ENCODE measurements around the gene PAN2. TPM values are rescaled to one million over a fixed set of nuclear protein-coding genes. Genes with fewer than 3 reads are reported as not detected.
"Not testable (repeated sequence)": the region's sequence is repeated elsewhere in the genome, so short reads cannot be mapped to it uniquely, and the experiment has no call there.

Gene PAN2
- total RNA-seq, 1 donor from 2014 or later: 28.9 TPM

DNA sequence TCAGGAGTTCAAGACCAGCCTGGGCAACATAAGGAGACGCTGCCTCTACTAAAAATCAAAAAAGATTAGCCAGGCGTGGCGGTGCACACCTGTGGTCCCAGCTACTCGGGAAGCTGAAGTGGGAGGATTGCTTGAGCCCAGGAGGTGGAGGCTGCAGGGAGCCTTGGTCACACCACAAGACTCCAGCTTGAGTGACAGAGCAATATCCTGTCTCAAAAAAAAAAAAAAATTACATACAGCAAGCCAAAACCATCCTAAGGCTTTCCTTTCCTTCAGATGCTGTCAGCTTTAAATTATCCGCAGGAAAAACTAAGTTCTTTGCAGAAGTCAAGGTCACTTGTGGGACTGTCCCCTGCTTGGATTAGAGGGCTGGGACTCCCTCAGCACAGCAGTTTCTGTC, 35.0 kb downstream of the PAN2 start:
- intact Hi-C loops (cut with micrococcal nuclease): no loop called here
- peak overlapping the region; percentile 95 for H3K4me3 Mint-ChIP-seq (ENCODE audit: low read depth)
- H3K9me3 Mint-ChIP-seq: no peaks in the 10 kb centered on the region
- H3K4me1 Mint-ChIP-seq (ENCODE audit: low read depth): peaks cover 45% of the 10 kb centered on the region
- no peaks in the 10 kb centered on the region for H3K27me3 Mint-ChIP-seq (ENCODE audit: low read depth)
- peak overlapping the region; percentile 65 for H3K27ac Mint-ChIP-seq
- no peak for DNase-seq (ENCODE audit: low spot score)
- H3K36me3 Mint-ChIP-seq (ENCODE audit: low read depth): peaks cover 31% of the 10 kb centered on the region

DNA sequence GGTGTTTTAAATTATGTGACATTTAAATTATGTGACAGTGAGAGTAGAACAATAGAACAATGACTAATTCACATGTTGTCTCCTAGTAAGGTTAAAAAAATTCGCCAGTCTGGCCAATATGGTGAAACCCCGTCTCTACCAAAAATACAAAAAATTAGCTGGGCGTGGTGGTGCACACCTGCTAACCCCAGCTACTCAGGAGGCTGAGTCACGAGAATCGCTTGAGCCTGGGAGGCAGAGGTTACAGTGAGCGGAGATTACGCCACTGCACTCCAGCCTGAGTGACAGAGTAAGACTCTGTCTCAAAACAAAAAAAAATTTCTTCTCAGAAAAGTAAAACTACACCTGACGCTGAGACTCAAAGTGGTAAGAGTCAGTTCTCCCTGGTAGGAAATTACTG, 36.4 kb downstream of the PAN2 start:
- no peaks in the 10 kb centered on the region for H3K9me3 Mint-ChIP-seq
- H3K27me3 Mint-ChIP-seq (ENCODE audit: low read depth): no peaks in the 10 kb centered on the region
- intact Hi-C loops (cut with micrococcal nuclease): no loop called here
- peak overlapping the region; percentile 47 for H3K4me3 Mint-ChIP-seq (ENCODE audit: low read depth)
- H3K27ac Mint-ChIP-seq: peak overlapping the region; percentile 4
- no peak for DNase-seq (ENCODE audit: low spot score)
- H3K4me1 Mint-ChIP-seq (ENCODE audit: low read depth): peaks cover 49% of the 10 kb centered on the region
- H3K36me3 Mint-ChIP-seq (ENCODE audit: low read depth): peaks cover 37% of the 10 kb centered on the region

DNA sequence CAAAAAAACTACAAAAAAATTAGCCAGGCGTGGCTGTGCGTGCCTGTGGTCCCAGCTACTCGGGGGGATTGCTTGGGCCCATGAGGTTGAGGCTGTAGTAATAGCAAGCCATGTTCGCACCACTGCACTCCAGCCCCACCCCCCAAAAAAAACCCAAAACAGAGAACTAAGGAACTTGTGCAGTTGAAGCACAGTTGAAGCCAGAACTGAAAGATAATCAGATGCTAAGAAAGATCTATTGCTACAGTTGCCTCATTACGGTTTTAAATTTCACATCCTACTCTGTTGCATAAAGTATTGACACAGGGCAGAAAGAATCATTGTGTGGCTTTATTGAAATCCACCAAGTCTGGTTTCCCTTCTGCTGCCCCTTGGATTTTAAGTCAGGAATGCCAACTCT, 37.5 kb downstream of the PAN2 start:
- Mint-ChIP-seq H3K4me3 (ENCODE audit: low read depth) (no peak overlapping the region), H3K27me3 (ENCODE audit: low read depth) (no peaks in the 10 kb centered on the region), H3K27ac (no peak overlapping the region), H3K4me1 (ENCODE audit: low read depth) (peaks cover 51% of the 10 kb centered on the region), H3K36me3 (ENCODE audit: low read depth) (peaks cover 38% of the 10 kb centered on the region), H3K9me3 (no peaks in the 10 kb centered on the region)
- intact Hi-C loops (cut with micrococcal nuclease): no loop called here
- DNase-seq (ENCODE audit: low spot score): no peak

DNA sequence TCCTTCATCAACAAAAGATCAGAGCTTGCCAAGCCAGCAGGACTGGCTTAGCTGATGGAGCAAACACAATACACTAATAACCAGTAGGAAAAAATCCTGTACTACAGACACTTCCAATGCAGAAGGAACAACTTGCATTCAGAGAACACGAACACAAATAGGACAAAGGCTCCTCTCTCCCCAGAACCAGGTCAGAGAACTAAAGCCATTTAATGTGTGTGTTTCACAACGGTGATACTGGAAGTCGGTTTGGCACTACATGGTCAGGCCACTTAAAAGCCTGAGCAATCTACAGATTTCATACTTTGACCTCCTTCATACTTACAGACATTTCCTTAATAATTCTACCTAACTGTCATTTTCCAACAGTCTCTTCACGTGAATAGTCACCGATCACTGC, 40.0 kb downstream of the PAN2 start:
- Mint-ChIP-seq H3K4me1 (ENCODE audit: low read depth) (peaks cover 47% of the 10 kb centered on the region), H3K27ac (no peak overlapping the region), H3K4me3 (ENCODE audit: low read depth) (no peak overlapping the region), H3K36me3 (ENCODE audit: low read depth) (peaks cover 47% of the 10 kb centered on the region), H3K27me3 (ENCODE audit: low read depth) (no peaks in the 10 kb centered on the region), H3K9me3 (no peaks in the 10 kb centered on the region)
- DNase-seq (ENCODE audit: low spot score): no peak
- intact Hi-C loops (cut with micrococcal nuclease): no loop called here

DNA sequence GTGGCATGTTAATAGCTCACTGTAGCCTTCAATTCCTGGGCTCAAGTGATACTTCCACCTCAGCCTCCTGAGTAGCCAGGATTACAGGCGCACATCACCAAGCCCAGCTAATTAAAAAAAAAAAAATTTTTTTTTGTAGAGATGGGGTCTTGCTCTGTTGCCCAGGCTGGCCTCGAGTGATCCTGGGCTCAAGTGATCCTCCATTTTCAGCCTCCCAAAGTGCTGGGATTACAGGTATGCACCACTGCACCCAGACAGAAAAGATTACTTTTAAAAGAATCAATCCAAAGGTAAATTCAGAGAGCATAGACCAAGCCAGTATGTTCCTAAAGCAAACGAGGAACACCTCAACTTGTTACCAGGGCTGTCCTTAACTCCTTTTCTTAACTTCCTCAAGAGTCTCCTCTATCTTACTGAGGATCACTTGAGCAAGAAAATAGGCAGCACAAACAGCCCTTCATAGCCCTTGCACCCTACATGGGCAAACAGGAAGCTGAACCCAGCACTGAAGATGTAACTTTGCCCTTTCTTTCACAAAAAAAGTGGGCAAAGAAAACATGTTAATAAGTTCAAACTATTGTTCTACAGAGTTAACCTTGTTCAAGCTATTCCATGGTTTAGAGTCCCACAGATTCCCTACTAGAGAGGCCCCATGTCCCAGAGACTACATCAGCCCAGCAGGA, 45.0 kb downstream of the PAN2 start:
- Mint-ChIP-seq H3K4me1 (ENCODE audit: low read depth) (peaks cover 20% of the 10 kb centered on the region), H3K9me3 (no peaks in the 10 kb centered on the region), H3K27ac (no peak overlapping the region), H3K27me3 (ENCODE audit: low read depth) (no peaks in the 10 kb centered on the region), H3K4me3 (ENCODE audit: low read depth) (no peak overlapping the region), H3K36me3 (ENCODE audit: low read depth) (peaks cover 44% of the 10 kb centered on the region)
- intact Hi-C loops (cut with micrococcal nuclease): no loop called here
- no peak for DNase-seq (ENCODE audit: low spot score)

DNA sequence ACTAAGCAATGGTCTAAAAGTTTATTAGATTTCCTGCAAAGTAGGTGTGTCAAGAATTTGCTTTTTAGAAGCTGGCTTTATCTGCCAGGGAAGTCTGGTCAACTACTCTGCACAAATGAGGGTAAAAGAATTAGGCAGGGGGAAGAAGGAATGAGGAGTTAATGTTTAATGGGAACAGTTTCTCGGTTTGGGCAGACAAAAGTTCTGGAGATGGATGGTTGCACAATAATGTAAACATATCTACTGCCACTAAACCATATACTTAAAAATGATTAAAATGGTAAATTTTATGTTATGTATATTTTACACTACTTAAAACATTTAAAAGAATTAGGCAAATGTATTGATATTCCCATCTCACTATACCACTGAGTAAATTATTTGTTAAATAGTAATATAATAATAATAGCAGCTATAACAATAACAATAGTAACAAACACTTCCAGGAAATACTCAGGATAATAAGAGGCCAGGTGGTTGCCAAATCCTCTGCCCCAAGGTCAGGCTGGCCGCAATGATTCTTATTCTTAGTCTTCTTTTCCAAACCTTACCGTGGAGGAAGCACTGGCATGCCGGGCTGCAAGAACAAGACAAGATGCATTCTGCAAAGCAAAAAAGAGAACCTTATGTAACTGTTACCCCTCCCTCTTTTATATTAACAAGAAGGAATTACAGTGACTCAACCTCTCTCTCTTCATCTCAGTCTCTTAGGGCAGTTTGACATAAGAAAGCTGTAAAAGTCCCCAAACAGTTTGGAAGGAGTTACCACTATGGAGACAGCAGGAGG, 47.6 kb downstream of the PAN2 start:
- Mint-ChIP-seq H3K36me3 (ENCODE audit: low read depth) (peaks cover 61% of the 10 kb centered on the region), H3K27me3 (ENCODE audit: low read depth) (no peaks in the 10 kb centered on the region), H3K27ac (no peak overlapping the region), H3K4me3 (ENCODE audit: low read depth) (no peak overlapping the region), H3K4me1 (ENCODE audit: low read depth) (peaks cover 5% of the 10 kb centered on the region), H3K9me3 (no peaks in the 10 kb centered on the region)
- intact Hi-C loops (cut with micrococcal nuclease): no loop called here
- DNase-seq (ENCODE audit: low spot score): no peak

DNA sequence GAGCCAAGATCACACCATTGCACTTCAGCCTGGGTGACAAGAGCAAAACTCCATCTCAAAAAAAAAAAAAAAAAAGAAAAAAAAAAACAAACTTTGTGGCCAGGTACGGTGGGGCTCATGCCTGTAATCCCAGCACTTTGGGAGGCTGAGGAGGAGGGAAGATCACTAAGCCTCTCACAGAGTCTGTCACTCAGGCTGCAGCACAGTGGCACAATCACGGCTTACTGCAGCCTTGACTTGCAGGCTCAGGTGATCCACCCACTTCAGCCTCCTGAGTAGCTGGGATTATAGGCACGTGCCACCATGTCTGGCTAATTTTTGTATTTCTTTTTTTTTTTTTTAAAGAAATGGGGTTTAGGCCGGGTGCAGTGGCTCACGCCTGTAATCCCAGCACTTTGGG, 49.5 kb downstream of the PAN2 start:
- H3K9me3 Mint-ChIP-seq; H3K27ac Mint-ChIP-seq; H3K4me1 Mint-ChIP-seq (ENCODE audit: low read depth); intact Hi-C loops (cut with micrococcal nuclease); DNase-seq (ENCODE audit: low spot score); H3K4me3 Mint-ChIP-seq (ENCODE audit: low read depth); H3K27me3 Mint-ChIP-seq (ENCODE audit: low read depth): not testable (repeated sequence)
- H3K36me3 Mint-ChIP-seq (ENCODE audit: low read depth): peaks cover 62% of the 10 kb centered on the region

DNA sequence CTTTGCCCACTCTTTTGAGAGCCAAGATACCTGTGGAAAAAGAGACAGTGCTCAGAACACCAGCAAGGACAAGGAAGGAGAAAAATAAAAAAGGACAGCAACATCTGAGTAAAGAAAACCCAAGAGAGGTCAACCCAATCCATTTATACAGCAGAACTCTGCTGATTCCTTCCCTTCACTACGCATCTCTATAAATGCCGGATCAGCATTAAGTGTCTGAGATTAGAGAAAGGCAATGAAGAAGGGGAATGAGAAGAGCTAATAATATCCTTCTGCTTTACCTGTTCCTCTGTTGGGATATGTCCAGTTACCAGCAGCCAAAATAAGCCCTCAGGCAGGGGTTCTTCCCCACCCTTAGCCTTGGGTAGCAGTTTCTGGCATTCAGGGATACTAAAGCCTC, 51.2 kb downstream of the PAN2 start:
- no peaks in the 10 kb centered on the region for H3K4me1 Mint-ChIP-seq (ENCODE audit: low read depth)

DNA sequence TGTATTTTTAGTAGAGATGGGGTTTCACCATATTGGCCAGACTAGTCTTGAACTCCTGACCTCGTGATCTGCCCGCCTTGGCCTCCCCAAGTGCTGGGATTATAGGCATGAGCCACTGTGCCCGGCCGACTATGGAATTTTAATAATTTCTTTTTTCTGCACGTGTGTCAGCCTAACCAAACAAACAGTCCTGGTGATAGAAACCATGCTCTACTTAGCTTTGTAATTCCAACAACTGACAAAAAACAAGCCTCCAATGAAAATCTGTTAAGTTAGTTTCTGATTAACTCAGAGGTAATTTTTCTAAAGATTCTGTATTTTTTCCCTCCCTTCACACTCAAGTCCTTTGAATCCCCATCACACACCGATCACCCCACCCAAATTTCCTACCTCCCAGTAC, 51.8 kb downstream of the PAN2 start:
- intact Hi-C loops (cut with micrococcal nuclease): no loop called here
- H3K4me3 Mint-ChIP-seq (ENCODE audit: low read depth): no peak overlapping the region
- H3K27ac Mint-ChIP-seq: no peak overlapping the region
- H3K9me3 Mint-ChIP-seq: no peaks in the 10 kb centered on the region
- H3K36me3 Mint-ChIP-seq (ENCODE audit: low read depth): peaks cover 63% of the 10 kb centered on the region
- H3K4me1 Mint-ChIP-seq (ENCODE audit: low read depth): no peaks in the 10 kb centered on the region
- DNase-seq (ENCODE audit: low spot score): no peak
- no peaks in the 10 kb centered on the region for H3K27me3 Mint-ChIP-seq (ENCODE audit: low read depth)

More for the DNA sequence above, 51.2 kb downstream of the PAN2 start:
- Mint-ChIP-seq H3K27me3 (ENCODE audit: low read depth) (no peaks in the 10 kb centered on the region), H3K36me3 (ENCODE audit: low read depth) (peaks cover 63% of the 10 kb centered on the region), H3K4me3 (ENCODE audit: low read depth) (no peak overlapping the region), H3K9me3 (no peaks in the 10 kb centered on the region), H3K27ac (no peak overlapping the region)
- intact Hi-C loops (cut with micrococcal nuclease): no loop called here
- DNase-seq (ENCODE audit: low spot score): no peak

DNA sequence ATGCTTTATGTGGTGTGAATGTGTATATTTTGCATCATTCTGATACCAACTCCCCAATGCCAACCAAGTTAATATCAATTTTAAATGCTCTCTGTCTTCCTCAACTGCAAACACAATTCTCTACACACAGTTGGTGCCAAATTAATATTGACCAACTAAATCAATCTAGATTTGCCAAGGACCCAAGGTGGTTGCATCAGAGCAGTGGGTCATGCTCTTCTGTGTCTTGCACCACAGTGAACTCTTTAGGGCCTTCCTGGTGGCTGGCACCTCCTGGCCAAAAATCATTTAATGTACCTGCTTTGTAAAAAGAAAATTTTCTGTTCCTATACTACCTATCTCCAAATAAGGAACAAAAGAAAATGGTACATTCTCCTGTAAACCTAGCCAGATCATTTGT, 53.0 kb downstream of the PAN2 start:
- H3K4me3 Mint-ChIP-seq (ENCODE audit: low read depth): no peak overlapping the region
- intact Hi-C loops (cut with micrococcal nuclease): no loop called here
- no peaks in the 10 kb centered on the region for H3K9me3 Mint-ChIP-seq
- H3K27ac Mint-ChIP-seq: no peak overlapping the region
- peaks cover 59% of the 10 kb centered on the region for H3K36me3 Mint-ChIP-seq (ENCODE audit: low read depth)
- no peaks in the 10 kb centered on the region for H3K4me1 Mint-ChIP-seq (ENCODE audit: low read depth)
- H3K27me3 Mint-ChIP-seq (ENCODE audit: low read depth): no peaks in the 10 kb centered on the region
- DNase-seq (ENCODE audit: low spot score): no peak

DNA sequence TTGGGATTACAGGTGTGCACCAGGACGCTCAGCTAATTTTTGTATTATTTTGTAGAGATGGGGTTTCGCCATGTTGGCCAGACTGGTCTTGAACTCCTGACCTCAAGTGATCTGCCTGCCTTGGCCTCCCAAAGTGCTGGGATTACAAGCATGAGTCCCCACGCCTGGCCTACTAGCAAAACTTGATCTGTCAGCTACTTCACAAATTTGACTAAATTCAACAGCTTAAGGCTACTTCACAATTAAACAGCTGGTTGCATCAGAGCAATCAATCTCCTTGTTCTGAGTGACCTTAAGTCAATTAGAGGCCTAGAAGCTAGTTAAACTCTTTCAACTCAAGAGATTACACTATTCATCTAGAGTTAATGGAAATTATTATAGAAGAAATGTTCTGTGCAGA, 54.9 kb downstream of the PAN2 start:
- no peaks in the 10 kb centered on the region for H3K9me3 Mint-ChIP-seq
- intact Hi-C loops (cut with micrococcal nuclease): no loop called here
- no peaks in the 10 kb centered on the region for H3K27me3 Mint-ChIP-seq (ENCODE audit: low read depth)
- H3K27ac Mint-ChIP-seq: no peak overlapping the region
- no peak overlapping the region for H3K4me3 Mint-ChIP-seq (ENCODE audit: low read depth)
- no peak for DNase-seq (ENCODE audit: low spot score)
- peaks cover 63% of the 10 kb centered on the region for H3K36me3 Mint-ChIP-seq (ENCODE audit: low read depth)
- no peaks in the 10 kb centered on the region for H3K4me1 Mint-ChIP-seq (ENCODE audit: low read depth)

DNA sequence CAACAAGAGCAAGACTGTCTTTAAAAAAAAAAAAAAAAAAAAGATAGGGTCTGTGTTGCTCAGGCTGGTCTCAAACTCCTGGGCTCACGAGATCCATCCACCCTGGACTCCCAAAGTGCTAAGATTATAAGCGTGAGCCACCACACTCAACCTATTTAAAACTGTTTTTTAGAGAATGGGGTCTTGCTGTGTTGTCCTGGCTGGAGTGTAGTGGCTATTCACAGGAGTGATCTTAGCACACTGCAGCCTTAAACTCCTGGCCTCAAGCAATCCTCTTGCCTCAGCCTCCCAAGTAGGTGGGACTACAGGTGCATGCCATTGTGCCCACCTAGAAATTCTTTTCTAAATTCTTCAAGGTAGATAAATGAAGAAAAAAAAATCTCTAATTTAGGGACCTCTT, 59.5 kb downstream of the PAN2 start:
- peaks cover 52% of the 10 kb centered on the region for H3K36me3 Mint-ChIP-seq (ENCODE audit: low read depth)
- no peaks in the 10 kb centered on the region for H3K9me3 Mint-ChIP-seq
- DNase-seq (ENCODE audit: low spot score): no peak
- no peaks in the 10 kb centered on the region for H3K27me3 Mint-ChIP-seq (ENCODE audit: low read depth)
- no peaks in the 10 kb centered on the region for H3K4me1 Mint-ChIP-seq (ENCODE audit: low read depth)
- intact Hi-C loops (cut with micrococcal nuclease): no loop called here
- no peak overlapping the region for H3K4me3 Mint-ChIP-seq (ENCODE audit: low read depth)
- H3K27ac Mint-ChIP-seq: no peak overlapping the region

DNA sequence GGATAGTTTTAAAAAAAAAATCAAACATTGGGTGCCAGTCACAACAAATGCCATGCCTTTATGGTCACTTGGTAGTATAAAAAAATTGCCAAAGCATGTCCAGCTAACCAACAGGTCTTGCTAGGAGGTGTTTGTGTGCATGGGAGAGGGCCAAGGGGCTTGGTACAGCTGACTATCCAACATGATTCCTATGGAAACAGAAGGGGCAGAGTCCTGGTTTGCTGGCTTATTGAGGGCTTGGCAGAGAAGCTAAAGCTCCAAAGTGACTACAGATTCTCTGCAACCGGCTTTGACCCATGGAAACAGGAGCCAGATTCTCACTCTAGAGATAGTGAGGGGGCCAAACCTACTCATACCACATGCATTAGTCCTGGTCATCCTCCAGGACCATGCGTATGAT, 61.3 kb downstream of the PAN2 start:
- H3K9me3 Mint-ChIP-seq; H3K4me3 Mint-ChIP-seq (ENCODE audit: low read depth); intact Hi-C loops (cut with micrococcal nuclease); H3K27me3 Mint-ChIP-seq (ENCODE audit: low read depth); DNase-seq (ENCODE audit: low spot score); H3K4me1 Mint-ChIP-seq (ENCODE audit: low read depth); H3K27ac Mint-ChIP-seq: not testable (repeated sequence)
- H3K36me3 Mint-ChIP-seq (ENCODE audit: low read depth): peaks cover 44% of the 10 kb centered on the region
